ENCODE data around the gene MACROD2.
"Not testable (repeated sequence)": the region's sequence is repeated elsewhere in the genome, so short reads cannot be mapped to it uniquely, and the experiment has no call there.

The MACROD2 gene

GRCh38 chr20:14223806-14224205, 228.5 kb downstream of the MACROD2 start:
- no peak for TF ChIP-seq ZFX (IDR thresholded peaks at IDR 0.05)
- TF ChIP-seq, protein P1, sequence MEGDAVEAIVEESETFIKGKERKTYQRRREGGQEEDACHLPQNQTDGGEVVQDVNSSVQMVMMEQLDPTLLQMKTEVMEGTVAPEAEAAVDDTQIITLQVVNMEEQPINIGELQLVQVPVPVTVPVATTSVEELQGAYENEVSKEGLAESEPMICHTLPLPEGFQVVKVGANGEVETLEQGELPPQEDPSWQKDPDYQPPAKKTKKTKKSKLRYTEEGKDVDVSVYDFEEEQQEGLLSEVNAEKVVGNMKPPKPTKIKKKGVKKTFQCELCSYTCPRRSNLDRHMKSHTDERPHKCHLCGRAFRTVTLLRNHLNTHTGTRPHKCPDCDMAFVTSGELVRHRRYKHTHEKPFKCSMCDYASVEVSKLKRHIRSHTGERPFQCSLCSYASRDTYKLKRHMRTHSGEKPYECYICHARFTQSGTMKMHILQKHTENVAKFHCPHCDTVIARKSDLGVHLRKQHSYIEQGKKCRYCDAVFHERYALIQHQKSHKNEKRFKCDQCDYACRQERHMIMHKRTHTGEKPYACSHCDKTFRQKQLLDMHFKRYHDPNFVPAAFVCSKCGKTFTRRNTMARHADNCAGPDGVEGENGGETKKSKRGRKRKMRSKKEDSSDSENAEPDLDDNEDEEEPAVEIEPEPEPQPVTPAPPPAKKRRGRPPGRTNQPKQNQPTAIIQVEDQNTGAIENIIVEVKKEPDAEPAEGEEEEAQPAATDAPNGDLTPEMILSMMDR (conservative IDR thresholded peaks at IDR 0.05), result no peak
- H3K27ac ChIP-seq, result no peak overlapping the region

GRCh38 chr20:14226051-14227049, 231.0 kb downstream of the MACROD2 start:
- H3K27ac ChIP-seq, result not testable (repeated sequence)

GRCh38 chr20:14232650-14233049, 237.3 kb downstream of the MACROD2 start:
- TF ChIP-seq, protein P1 (conservative IDR thresholded peaks at IDR 0.05), result no peak
- no peak for TF ChIP-seq ZFX (IDR thresholded peaks at IDR 0.05)
- no peak overlapping the region for H3K27ac ChIP-seq

DNA sequence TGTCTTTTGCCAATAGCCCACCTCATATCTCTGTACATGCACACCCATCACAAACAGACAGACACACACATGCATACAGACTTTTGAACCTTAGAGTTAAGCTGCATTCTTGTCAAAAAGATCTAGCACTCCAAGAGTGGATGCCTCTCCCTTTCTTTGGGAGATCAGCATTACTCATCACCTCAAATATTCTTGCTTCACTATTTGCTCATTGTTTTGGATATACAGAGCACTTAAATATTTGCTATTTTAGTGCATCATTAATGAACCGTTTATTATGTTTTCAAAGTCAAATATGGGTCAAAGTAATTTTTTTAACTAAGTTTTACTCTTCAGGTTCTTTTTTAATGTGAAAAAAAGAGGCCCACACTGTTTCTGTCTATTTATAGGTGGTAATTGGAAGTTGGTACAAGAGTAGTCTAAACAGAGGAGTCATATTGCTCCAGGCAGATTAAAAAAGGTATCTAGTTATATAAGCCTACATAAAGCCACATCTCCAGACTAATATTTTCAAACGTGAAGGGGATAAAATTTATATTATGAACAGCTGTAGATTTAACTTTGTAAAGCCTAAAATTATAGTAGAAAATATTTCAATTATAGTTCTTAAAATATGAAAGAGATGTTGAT, 239.5 kb downstream of the MACROD2 start:
- H3K27ac ChIP-seq, result no peak overlapping the region
- TF ChIP-seq, protein P1 (conservative IDR thresholded peaks at IDR 0.05), result no peak
- TF ChIP-seq ZFX (IDR thresholded peaks at IDR 0.05), result no peak

GRCh38 chr20:14235355-14235754, 240.0 kb downstream of the MACROD2 start:
- no peak overlapping the region for H3K27ac ChIP-seq
- TF ChIP-seq, protein P1 (conservative IDR thresholded peaks at IDR 0.05), result no peak
- TF ChIP-seq ZFX (IDR thresholded peaks at IDR 0.05), result no peak

DNA sequence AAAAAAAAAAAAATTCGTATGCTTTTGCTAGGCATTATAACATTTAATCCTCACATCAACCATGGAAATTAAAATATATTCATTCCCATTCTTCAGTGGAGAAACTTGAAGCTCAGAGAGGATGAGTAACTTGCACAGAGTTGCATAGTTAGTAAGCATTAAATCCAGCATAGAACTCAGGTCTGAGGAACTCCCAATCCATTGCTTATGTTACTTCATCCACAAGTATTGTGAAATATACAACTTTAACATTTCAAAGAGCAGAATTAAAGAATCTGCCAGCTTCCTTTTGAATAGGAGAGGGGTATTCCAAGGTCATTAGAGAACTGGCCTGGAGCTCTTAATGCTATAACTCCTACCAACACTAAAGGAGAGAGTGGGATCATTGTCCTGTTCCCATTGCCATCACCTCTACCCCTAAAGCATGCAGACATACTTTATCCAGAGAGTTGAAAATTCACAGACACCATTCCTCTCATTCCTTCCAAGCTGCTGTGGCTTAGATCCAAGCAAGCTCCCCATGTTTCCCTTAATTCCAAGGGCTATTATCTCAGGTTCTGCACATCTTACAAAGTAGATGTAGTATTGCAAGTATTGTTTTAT, 250.2 kb downstream of the MACROD2 start:
- TF ChIP-seq, protein P1 (conservative IDR thresholded peaks at IDR 0.05), result no peak
- no peak for TF ChIP-seq ZFX (IDR thresholded peaks at IDR 0.05)
- no peak overlapping the region for H3K27ac ChIP-seq

DNA sequence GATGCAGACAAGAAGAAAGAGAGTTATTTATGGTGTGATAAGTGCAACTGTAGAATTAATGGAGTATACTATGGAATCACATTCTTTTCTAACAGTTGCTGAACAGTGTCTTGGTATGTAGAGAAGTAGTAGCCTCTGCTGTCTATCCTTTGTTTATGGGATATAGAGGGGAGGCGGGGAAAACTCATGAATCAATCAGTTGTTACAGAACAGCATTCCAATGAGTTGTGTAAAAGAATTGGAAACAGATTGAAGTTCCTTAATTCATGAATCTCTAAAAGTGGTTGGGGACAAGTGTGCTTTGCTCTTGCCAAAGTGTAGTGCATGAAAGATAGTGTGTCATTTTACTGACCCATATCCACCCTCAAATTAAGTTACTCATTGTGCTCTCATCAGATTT, 264.4 kb downstream of the MACROD2 start:
- H3K27ac ChIP-seq, result no peak overlapping the region
- no peak for TF ChIP-seq ZFX (IDR thresholded peaks at IDR 0.05)
- TF ChIP-seq, protein P1 (conservative IDR thresholded peaks at IDR 0.05), result no peak
